Measurements from ENCODE around the gene MAP4K3.
"Not testable (repeated sequence)": the region's sequence is repeated elsewhere in the genome, so short reads cannot be mapped to it uniquely, and the experiment has no call there.

MAP4K3 gene

DNA sequence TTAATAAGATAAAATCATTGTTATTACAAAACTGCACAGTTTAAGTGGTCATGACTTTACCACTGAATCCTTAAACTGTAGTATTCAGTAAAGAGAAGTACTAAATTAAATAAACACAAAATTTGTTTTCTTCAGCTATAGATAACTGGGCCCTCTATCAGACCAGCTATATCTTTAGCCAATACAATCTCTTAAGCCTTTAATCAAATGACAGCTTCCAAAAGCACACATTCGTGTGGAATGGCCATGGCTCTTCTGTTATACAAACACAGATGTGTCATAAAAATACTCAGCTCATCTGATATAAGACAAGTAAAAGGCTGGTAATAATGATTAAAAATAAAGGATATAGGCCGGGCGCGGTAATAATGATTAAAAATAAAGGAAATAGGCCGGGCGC, 135.7 kb downstream of the MAP4K3 start:
- no peak for DNase-seq (ENCODE audit: low spot score)

DNA sequence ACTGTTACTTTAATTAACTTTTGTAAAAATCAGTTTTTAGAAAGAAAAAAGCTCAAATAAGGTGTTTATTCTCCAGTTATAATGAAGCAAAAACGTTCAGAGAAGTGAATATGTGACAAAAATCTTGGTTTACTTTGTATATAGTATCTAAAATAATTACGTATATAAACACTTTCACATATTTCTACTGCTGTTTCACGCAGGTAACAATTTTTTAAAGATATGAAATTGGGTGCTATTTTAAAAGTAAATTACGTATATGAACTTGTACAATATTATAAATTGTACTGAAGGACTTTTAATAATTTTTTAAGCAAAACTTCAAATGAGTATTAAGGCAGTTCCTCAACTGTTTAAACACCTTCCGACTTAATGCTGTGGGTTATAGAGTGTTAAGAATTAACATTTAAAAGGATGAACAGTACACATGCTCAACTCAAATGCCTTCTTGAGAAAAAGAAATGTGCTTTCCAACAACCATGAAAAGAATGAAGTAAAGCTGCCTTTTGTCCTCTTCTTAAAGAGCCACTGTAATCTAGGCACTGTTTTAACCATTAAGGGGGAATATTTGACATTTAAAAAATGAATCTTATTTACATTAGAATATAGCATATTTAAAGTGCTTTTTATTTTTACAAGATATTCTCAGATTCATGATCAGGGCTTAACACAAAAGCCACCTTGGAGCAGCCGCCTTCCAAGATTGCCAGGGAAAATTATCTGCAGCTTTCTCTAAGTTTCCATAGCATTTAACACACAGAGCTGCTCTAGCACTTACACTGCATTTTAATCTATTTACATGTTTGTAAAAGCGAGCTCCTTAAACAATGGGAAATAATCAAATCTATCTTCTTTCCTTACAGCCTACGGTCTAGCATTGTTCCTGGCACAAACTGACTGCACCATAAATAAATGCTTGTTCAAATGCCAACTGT, 136.8 kb downstream of the MAP4K3 start:
- no peak for DNase-seq (ENCODE audit: low spot score)

DNA sequence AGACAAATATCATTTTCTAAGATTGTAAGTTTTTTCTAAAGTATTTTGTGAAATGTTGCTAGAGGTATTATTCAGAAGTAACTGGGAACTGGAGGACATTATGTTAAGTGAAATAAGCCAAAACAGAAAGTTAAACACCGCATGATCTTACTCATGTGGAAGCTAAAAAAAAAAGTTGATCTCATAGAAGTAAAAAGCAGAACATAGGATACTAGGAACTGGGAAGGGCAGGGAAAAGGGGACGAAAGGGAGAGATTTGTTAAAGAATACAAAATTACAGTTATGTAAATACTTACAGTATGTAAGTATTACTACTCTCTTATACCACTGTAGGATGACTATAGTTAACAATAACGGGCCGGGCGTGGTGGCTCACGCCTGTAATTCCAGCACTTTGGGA, 146.7 kb downstream of the MAP4K3 start:
- no peak for DNase-seq (ENCODE audit: low spot score)

DNA sequence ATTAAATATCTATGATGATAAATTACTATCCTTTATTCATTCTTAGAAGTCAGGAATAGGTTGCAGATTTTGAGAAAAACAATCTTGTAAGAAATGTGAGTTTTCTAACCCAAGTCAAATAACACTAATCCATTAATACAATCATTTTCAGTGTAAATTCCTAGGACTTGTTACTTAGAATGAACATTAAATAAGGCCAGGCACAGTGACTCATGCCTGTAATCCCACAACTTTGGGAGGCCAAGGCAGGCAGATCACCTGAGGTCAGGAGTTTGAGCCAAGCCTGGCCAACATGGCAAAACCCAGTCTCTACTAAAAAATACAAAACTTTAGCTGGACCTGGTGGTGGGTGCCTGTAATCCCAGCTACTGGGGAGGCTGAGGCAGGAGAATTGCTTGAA, 147.5 kb downstream of the MAP4K3 start:
- DNase-seq (ENCODE audit: low spot score): peak; percentile 32

DNA sequence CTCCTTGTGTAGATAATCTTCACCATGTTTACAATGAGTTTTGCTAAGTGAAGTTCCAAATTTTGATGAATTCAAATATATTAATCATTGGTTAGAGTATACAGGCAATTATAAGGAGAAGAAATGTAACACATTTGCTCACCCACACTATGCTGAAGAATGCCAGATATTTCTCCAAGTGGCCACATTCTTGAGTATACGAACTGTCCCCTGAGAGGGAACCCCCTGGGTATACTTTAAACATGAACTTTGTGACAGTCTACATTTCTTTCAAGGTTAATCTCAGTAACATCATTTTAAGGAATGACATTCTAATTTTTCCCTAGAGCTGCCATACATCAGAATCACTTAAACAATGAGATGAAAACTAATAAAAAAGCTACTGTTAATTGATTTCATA, 153.5 kb downstream of the MAP4K3 start:
- DNase-seq (ENCODE audit: low spot score): no peak

DNA sequence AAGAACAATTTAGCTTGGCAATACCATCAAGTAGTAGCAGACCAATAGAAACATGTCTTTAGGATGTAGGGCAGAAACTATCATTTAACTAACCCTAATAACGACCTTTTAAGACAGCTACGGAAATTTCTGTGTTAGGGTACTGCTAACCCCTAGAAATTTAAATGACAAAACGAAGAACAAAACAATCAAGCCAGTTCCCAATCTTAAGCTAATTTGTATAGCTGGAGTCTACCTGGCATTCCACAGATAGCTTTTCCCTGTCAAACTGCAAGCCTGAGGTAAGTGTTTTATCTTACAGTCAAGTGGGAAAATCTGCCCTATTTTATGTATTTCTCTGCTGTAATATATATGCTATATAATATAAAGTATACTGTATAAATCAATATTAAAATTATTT, 155.7 kb downstream of the MAP4K3 start:
- DNase-seq (ENCODE audit: low spot score): no peak

DNA sequence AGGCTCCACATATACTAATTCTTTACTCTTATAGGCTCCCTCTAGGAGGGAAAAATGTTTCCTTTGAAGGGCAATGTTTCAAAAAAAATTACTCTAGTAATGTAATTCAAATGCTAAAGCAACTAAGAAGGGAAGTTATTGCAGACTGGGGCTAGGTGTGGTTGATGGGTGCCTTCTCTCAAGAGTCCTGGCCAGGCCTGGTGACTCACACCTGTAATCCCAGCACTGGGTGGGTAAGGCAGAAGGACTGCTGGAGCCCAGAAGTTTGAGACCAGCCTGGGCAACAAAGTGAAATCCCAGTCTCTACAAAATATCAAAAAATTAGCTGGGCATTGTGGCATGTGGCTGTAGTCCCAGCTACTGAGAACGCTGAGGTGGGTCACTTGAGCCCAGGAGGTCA, 162.1 kb downstream of the MAP4K3 start:
- peak; percentile 37 for DNase-seq (ENCODE audit: low spot score)

DNA sequence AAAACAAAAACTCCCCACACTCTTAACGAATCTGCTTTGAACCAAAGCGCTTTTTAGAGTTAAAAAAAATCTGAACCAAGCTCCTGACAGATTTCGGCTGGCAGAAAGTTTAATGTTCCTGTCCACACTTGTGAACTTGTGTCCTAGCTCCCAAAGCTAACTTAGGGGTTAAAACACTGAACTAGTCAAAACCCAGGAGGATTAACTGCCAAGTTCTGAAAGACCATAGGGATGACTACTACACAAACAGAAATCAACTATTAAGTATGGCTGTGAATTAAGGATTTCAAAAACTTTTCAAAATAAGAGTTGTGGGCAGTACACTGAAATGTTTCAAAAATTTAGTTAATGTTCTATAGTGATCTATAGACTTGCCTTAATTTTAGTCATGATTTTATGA, 167.1 kb downstream of the MAP4K3 start:
- DNase-seq (ENCODE audit: low spot score): no peak

DNA sequence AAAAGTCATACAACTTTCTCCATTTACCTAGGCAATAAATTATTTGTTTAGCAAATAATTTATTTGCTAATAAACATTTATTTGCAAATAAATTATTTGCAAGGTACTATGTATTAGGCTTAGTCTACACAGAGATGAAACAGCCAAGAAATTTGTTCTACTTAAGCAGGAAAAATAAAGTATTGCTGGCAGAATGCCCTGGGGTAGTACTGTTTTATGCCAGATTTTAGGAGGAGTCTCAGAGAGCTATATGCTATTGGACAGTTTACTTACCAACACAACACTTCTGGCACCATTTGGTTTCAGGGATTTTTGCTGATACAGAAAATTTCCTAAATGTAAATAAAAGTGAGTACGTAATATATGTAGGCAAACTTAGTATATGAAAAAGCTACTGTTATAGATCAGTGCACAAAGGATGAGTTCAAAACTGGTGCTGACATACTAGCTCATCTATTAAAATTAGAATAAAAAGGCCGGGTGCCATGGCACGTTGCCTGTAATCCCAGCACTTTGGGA, 170.1 kb downstream of the MAP4K3 start:
- DNase-seq (ENCODE audit: low spot score): no peak

DNA sequence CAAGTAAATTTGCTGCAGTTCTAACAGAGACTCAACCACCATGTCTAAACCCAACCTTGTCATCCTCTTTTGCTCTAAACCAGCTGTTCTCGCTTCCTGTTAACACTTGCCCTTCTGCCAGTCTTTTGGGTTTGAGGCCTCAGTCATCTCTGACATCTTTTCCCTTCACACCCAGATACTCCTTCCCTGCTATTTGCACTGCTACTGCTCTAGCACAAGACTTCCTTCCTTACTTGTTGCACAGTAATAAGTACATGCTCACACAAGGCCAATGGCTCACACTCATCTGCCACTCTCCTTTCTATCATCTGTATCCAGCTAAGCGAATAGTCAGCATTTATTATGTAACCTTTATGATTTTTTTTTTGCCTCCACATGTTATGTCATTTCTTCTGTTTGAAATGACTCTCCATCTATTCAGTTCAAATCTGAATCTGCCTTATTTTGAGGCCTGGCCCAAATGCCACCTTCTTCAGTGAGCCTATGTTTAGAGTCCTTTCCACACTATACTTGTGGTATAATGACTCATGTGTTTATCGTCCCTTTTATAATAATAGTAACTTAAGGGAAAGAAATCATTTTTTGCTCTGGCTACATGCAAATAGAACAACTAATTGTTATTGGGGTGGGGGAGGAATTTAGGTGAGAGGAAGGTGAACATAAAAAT, 170.8 kb downstream of the MAP4K3 start:
- no peak for DNase-seq (ENCODE audit: low spot score)

DNA sequence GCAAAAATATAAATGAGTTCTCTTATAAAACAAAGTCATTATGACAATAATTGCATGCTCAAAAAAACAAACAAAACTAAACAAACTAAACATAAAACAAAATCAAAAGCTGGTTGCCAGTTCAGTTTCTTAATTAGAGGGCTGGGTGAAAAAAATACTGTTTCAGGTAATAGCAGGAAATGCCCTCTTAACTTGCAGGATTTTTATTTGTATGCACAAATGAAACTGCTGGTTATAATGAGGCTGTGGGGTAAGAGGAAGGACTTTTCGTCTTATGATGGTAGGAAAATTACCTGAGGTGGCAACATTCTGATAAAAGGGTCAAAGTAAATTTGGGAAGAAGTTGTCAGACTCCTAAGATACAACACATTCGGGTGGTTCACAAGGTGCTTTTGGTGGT, 171.8 kb downstream of the MAP4K3 start:
- DNase-seq (ENCODE audit: low spot score): no peak

DNA sequence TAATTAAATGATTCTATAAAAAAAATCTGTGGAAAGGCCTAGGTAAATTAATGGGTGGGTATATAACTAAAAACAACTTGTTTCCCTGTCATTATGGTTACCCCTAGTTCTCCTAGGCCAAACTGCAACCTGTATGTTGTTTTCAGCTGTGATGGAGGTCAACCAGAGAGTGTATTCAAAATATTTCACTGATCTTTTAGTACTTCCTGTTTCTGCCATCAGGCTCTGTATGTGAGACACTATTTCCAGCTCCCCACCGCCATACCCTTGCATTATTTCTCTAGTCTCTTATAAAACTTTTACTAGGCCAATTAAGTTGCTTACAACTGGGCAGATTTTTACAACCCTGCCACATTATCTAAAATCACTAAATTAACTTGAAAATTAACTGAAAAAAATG, 172.4 kb downstream of the MAP4K3 start:
- DNase-seq (ENCODE audit: low spot score): no peak

DNA sequence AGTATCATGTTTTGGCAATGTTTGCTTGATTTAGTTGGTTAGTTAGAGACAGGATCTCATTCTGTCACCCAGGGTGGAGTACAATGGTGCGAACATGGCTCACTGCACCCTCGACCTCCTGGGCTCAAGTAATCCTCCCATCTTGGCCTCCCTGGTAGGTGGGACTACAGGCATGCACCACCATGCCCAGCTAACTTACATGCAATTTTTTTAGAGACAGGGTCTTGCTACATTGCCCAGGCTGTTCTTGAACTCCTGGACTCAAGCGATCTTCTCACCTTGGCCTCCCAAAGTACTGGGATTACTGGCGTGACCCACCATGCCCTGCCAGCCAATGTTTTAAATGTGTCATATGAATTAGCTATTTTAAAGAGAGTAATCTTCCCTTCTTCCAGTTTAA, 177.0 kb downstream of the MAP4K3 start:
- no peak for DNase-seq (ENCODE audit: low spot score)

DNA sequence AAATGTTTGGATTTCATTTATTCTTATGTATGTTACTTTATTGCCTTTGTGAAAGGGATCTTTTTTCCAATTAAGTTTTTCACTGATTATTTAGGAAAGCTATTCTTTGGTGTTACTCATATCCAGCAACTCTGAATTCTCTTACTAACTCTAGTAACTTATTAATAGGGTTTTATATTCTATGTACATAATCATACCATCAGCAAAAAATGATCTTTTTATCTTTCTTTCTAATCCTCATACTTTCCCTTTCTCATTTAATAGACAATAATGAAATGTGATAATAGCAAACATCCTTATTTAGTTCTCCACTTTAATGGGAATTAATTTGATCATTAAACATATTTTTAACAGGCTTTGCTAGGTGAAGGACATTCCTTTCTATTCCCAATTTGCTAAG, 181.0 kb downstream of the MAP4K3 start:
- no peak for DNase-seq (ENCODE audit: low spot score)

DNA sequence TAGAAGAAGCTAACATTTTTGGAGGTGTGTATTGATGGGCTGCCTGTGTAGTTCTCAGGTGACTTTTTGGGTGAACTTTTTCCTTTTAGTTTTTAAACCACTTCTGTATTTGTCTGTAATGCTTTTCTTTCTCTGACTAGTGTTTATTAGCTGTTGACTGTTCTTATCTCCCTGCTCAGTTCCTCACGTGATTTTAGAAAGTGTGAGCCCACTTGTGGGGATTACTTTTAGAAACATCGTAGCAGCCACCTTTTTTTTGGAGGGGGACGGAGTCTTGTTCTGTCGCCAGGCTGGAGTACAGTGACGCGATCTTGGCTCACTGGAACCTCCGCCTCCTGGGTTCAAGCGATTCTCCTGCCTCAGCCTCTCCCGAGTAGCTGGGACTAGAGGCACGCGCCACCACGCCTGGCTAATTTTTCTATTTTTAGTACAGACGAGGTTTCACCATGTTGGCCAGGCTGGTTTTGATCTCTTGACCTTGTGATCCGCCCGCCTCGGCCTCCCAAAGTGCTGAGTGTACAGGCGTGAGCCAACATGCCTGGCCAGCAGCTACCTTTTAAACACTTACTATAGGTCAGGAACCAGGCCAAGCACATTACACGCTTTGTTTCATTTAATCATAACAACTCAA, 184.1 kb downstream of the MAP4K3 start:
- DNase-seq (ENCODE audit: low spot score): no peak

DNA sequence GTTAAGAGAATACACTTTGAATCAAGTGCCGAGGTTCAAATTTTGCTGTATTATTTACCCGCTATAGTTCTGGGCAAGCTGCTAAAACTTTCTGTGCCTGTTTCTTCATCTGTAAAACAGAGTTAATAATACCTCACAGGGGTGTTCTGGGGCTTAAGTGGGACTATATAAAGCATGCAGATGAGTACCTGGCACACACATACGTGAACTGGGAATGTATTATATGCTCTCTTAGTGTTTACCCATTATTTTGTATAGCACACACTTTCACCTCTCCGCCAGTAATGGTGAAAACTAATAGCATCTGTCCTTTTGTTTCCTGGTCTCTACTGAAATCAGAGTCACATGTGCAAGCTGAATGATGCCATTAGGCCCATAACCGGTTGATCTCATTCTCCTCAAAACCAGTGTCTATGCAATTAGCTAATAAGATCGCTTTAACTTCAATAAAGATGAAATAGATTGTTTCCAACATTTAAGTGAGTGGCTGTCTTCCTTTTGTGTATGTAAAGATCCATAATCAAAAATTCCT, 189.5 kb downstream of the MAP4K3 start:
- DNase-seq (ENCODE audit: low spot score): no peak

DNA sequence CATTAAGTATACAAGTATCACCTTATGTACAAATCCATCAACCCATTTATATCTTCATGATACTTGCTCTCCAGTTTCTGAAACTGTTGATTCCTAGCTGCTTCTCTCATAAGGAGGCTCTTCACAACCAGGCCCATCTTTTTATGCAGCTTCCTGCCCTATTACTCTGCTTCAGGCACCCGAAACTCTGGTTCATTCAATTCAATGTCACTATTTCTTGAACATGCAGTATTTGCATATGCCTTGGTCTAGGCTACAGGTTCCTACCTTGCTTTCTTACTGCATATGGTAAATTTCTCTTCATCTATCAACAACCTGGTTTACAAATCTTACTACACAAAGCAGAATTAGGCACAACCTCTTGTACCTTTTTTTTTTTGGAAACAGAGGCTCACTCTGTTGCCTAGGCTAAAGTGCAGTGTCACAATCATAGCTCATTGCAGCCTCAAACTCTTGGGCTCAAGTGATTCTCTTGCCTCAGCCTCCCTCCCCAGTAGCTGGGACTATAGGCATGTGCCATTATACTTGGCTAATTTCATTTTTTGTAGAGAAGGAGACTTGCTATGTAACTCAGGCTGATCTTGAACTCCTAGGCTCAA, 190.6 kb downstream of the MAP4K3 start:
- DNase-seq (ENCODE audit: low spot score): no peak

DNA sequence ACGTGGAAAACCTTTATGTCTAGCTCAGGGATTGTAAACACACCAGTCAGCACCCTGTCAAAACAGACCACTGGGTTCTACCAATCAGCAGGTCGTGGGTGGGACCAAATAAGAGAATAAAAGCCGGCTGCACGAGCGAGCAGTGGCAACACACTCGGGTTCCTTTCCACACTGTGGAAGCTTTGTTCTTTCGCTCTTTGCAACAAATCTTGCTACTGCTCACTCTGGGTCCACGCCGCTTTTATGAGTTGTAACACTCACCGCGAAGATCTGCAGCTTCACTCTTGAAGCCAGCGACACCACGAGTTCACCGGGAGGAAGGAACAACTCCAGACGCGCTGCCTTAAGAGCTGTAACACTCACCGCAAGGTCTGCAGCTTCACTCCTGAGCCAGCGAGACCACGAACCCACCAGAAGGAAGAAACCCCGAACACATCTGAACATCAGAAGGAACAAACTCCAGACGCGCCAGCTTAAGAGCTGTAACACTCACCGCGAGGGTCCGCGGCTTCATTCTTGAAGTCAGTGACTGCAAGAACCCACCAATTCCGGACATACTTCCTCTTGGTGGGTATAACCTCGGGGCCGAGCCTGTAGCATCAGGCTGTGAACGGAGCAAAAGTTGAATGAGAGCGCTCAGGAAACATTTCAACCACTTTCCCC, 192.0 kb downstream of the MAP4K3 start:
- not testable (repeated sequence) for DNase-seq (ENCODE audit: low spot score)

DNA sequence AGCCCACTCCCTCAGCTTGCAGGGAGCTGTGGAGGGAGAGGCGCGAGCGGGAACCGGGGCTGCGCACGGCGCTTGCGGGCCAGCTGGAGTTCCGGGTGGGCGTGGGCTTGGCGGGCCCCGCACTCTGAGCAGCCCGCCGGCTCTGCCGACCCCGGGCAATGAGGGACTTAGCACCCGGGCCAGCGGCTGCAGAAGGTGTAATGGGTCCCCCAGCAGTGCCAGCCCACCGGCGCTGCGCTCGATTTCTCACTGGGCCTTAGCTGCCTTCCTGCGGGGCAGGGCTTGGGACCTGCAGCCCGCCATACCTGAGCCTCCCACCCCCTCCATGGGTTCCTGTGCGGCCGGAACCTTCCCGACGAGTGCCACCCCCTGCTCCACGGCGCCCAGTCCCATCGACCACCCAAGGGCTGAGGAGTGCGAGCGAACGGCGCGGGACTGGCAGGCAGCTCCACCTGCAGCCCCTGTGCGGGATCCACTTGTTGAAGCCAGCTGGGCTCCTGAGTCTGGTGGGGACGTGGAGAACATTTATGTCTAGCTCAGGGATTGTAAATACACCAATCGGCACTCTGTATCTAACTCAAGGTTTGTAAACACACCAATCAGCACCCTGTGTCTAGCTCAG, 192.7 kb downstream of the MAP4K3 start:
- DNase-seq (ENCODE audit: low spot score): not testable (repeated sequence)

DNA sequence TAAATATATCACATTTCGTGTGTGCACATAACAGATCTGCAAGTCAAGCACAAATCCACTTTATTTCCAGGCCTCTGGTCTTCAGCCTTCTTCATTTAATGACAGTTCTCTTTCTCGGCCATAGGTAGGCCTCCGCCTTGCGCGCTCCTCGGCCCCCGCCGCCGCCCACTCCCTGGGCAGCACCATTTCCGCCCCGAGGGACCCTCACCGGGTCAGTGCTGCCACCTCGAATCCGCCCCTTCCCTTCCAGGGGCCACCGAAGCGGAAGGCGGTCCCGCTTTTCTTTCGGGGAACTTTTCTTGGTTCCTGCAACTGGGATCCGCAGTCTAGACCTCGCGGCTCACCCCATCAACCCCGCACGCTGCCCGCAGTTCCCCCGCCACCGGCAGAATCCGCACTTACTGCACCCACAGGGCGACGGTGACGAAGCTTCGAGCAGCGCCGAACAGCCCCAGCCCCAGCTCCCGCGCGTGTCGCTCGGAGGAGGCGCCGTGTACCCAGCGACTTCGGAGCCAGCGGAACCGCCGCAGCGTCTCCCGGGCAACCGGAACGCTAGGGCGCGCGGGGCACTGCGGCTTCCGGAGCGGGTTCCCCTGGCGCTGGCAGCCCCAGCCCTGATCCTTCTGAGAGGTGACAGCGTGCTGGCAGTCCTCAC, 193.5 kb downstream of the MAP4K3 start, which contains the start of gene CDKL4:
TSS of gene CDKL4 (minus strand) at position 502 of the 655 bp plus-strand sequence.
- no peak for DNase-seq (ENCODE audit: low spot score)
